COLO829 (cell line): ENCODE results near the gene NABP1.
A peak's percentile ranks its signal among the peaks of the same experiment; 100 is the strongest.
"Not testable (repeated sequence)": the region's sequence is repeated elsewhere in the genome, so short reads cannot be mapped to it uniquely, and the experiment has no call there.

Experiments used
- DNase-seq: peaks from one replicate; pipeline ENCODE4 v3.0.0; 2012; ENCODE audit warnings: low spot score

NABP1 gene, protein sequence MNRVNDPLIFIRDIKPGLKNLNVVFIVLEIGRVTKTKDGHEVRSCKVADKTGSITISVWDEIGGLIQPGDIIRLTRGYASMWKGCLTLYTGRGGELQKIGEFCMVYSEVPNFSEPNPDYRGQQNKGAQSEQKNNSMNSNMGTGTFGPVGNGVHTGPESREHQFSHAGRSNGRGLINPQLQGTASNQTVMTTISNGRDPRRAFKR

DNA sequence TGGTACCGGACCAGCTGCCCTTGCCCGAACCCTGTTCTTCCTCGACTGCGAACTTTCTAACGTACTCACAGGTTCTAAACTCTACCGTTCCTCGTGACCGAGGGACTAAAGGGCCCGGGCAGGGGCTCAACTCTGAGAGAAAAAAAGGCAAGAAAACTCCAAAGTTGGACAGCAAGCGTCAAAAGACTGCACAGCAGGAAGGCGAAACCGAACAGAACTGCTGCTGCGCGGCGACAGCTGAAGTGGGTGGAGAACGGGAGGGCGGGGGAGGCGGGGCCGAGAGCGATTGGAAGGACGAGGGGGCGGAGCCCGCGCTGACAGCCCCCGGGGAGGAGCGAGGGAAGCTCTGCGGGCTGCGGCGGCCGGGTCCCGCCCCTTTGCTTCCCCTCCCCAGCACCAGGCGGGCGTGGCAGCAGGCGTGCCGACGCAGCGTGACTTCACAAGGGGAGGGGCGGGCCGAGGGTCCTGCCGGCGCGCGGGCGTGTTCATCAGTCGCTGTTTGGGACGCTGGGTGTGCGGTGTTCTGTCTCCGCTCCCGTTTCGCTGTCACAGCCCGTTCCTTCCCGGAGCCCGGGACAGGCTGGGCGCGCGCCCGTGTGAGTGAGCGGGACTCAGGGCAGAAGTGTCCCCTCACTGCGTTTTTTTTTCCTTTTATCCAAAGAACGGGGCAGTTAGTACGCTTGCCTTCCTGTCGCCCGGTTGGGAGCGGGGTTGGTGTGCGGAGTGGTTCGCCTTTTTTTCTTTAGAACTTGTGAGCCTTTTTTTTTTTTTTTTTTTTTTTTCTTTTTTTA is at the start of gene NABP1:
Gene NABP1, plus strand, starts transcription at position 491 of the 791 bp plus-strand sequence. CDS start 479 bp downstream, outside the sequence.
- DNase-seq, result peak; percentile 96

DNA sequence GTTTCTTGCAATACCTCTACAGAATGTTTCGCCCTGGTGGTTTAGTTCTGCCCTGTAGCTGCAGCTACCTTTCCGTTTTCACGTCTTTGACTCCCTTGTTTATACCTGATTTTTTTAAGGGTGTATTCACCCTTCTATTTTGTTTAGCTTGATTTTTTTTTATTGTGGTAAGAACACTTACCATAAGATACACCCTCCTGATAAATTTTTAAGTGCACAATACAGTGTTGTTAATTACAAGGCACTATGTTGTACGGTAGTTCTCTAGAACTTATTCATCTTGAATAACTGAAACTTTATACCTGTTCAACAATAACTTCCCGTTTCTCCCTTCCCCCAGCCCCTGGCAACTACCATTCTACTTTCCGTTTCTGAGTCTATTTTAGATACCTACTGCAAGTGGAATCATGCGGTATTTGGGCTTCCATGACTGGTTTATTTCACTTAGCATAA is 48.9 kb upstream of the NABP1 start:
- DNase-seq, result no peak

DNA sequence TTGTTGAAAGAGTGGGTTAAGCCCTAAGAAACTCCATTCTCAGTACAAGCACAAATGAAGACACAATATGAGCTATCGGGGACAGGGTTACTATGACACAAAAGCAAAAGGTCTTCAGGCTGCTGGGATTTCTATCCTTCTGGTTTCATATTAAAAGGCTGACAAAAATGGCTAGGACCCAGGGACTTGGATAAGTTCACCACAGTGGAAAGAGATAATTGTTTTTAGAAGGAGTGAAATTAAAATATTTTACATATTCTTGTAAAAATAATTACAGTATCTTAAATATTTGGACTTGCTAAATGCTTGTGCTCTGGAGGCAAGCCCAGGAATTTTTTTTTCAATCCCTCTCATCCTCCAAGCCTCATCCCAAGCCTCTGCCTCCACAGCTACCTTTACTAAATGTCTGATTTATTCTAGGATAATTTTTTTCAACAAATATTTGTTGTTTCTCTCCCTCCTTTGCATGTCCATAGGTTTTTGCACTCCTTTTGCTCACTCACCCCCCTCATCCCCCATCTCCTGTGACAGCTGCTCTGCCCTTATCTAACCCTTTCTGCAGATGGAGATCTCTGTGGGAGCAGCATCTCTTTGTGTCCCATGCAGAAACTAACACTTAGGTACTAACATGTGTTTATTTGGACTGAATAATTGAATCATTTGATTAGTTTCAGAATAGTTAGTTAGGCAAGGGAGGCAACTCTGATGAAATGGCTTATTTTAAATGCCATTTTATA is 47.8 kb upstream of the NABP1 start:
- DNase-seq, result no peak

DNA sequence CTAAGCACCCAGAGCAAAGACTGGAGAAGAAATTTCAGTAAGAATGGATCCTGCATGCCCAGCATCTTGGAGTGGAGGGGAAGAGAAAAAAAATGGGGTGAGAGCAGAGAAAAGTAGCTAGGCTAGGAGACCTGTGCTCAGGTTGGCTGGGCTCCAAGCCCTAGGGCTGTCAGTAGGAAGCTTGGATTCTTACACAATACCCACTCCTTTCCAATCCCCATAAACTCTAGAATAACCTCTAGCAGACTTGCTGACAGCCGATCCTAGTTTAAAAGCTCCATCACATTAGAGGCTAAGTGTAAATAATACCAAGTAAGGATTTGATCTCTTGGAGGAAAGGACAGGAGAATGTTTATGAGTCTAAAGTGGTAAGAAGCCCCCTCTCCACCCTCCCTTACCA is 46.2 kb upstream of the NABP1 start:
- peak; percentile 35 for DNase-seq

DNA sequence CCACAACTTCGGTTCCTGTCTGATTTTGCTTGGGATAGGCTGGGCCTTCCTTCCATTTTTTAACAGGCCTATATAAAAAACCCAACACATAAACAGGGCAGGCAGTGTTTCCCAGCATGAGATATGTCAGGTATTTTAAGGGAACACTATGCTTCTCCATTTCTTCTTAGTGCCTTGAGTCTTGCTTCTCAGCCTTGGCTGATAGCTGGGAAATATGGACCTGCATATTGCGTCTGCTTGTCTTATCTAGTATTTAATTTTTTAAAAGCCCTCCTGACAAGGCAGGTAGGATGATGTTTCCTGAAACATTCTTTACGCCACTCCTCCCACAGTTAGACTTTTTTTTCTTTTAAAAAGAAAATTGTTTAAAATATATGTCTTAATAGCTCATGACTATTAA is 45.5 kb upstream of the NABP1 start:
- DNase-seq, result no peak

DNA sequence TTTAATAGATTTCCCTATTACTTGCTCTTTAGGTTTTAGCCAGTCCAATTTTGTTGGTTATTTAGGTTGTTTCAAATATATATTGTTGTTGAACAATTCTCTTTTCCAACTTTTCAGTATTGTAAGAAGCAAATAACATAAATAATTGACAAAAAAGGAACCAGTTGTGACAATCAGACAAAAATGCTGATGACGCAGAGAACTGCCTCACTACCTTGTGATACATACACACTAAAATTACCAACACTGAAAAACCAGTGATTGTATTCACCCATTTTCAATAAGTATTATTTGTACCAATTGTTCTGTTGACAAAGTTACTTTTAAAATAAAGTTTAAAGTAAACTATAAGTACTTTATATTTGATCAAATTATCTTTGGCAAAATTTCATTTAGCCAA is 43.1 kb upstream of the NABP1 start:
- DNase-seq, result no peak

DNA sequence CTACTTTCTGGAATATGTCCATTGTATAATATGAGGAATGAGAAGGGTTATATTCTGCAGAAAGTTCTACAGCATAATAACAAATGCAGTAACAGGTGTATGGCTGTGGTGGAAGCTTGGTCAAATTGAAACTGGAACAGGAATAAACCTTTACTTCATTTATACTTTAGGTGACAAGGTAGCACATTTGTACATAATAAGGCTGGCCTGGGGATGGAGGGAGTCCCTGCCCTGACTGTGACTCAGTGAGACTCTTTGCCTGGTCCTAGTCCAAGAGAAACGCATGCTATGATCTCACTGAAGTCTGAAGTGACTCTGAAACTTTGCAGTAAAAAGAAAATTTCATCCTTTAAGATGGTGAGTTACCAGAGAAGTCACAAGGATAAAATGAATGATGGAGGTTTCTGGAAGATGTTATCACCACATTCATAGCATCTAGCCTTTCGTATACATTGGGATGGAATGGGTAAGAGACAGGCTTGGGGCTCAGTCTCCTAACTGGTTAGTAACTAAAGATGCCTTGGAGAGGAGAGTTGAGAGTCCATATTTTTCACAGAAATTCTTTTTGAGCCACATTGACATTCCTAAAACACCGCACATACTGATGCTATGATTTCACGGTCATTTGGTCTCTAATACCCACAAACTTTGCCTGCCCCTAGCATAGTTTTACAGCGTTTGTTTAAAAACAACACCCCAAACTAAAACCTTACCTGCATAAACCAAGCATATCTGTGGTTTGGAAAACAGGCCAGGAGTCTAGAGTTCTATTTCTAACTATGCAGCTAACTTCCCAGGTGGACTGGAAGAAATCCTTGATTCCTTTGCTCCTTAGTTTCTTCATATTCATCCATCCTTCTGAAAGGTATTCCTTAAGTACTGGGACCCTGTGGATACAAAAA is 42.4 kb upstream of the NABP1 start:
- no peak for DNase-seq

DNA sequence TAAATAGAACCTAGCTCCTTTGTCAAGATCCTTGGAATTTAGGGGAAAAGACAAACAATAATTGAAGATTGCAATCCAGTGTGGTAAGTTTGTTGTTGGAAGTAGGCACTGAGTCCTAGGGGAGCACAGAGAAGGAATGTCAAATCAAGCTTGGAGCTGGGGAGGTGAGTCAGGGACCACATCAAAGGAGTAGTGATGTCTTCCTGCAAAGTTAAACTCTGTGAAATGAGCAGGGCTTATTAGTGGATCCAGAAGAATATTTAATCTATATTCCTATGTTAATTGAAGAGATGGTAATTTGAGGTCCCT is 41.7 kb upstream of the NABP1 start:
- DNase-seq, result no peak

DNA sequence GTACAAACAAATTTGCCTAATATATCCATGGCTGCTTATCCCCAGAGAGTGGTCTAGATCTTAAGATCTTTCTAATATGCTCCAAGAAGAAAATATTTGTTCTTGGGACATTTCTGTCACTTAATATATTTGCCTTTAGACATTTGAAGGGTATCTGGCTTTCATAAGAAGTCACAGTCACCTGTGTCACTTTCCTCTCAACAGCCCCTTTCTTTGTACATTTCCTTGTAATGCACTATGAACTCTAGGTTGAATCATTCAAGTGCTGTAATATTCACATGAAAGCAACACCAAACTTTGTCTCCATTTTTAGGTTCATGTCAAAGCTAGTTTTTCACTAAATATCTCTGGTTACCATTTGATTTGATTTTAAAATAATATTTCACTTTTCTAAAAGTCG is 41.4 kb upstream of the NABP1 start:
- DNase-seq, result no peak

DNA sequence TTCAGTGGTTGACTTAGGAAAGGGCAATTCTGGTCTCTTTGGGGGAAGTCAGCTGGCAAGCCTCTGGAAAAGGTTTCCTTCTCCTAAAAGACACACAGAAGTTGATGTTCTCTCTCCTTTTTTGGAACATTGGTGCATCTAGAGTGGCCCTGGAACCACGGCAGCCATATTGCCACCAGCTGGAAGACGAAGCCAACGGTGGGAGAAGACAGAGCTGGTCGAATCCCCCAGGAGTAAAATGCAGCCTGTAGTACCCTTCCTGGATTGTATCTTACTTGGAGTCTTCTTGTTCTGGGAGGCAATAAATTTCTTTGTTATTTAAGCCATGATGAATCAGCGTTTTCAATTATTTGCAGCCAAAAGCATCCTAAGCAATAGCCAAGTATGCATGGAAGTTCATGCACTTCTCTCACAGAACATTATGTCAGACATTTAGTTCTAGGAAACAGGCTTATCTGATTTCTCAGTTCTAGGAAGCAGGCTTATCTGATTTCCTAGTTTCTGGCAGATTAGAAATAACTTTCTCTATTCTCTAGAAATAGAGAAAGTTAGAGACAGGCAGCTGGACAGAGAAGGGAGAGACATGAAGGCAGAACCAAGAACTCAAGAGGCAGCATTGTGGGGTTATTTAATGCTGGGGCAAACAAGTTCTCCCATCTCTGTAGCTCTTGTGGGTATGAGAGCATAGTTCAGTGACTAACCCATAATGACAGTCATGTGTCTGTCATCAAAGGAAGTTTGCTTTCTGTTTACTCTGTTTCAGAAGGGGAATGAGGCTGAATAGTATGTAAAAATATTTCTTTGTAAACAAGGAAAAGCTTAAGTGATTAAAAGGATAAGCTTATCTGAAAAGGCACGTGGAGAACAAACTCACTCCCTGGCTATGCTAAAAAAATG is 40.5 kb upstream of the NABP1 start:
- peak; percentile 56 for DNase-seq

DNA sequence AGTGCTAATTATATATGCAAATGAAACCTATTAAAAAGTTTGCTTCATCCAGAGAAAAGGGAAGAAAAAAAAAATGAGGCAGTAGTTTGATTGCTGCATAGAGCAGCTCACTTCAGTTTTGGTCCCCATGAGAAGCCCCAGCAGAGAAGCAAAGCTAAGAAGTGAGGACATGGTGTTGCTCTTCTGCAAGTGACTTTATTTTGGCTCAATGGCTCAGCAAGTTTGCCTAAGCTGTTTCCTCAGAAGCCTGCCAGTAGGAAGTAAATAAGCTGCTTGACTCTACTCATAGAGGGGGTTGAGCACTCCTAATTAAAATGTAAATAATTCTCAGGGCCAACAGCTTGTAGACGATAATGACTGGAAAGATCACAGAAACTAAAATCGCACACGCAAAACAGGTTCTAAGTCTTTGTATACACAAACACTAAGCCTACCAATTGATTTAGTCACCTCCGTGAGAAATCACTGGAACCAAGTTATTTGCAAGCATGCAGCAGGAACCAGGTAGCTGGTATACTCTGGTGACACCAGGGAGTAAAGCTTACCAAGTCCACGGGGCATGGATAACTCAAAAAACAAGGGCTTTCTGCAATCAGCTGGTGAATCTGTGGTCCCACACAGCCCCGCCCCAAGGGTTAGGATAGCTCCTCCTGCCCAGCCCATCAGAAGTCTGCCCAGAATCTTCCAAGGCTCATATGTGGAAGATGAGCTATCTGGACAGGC is 39.7 kb upstream of the NABP1 start:
- DNase-seq, result no peak

DNA sequence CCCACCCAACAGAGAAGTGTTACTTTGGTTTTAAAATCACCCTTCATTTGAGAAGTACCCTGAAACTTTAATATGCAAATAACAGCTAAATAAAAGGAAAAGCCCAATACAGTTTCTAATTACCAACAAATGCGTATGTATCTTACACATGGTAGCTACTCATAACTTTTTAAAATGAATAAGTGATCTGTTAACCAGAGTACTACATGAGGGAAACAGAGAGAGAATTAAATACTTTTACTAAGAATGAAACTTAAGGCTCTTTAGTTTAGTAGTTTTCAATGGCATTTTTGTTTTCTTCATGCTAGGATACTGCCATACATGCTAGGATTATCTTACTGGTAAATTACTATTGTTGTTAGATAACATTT is 39.1 kb upstream of the NABP1 start:
- DNase-seq, result no peak

DNA sequence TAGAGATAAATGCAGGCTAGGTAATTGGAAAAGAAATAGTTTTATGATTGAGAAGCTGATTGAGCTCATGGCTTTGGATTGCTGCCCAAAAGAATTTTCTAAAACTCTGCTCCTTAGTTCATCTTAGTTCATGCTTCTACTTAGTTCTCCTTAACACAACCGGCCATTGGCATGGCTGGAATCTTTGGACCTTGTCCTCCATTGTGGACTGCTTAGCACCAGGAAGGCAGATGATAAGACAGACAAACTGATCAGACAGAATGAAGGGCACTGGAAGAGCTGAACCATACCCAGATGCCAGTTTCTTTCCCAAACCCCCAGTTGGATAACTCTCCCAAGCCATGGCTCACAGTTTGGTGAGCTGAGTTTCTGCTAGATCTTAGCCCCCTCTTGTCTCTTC is 36.3 kb upstream of the NABP1 start:
- DNase-seq, result no peak

DNA sequence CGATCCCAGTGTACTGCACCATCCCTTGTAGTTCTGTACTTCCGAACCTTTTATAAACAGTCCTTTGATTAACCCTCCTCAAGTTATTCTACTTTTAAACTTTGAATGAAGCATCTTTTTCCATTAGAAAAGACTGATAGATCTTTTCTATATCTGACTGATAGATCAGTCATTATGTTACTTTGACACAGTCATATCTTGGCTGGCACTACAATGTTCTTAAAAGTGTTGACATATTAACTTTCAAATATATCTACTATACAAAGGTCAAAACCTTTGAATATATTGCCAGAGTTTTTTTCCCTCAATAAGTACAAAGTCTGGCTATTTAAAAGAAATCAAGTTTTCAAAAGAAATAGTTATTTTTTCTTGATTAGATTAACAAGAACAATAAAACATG is 35.4 kb upstream of the NABP1 start:
- no peak for DNase-seq

DNA sequence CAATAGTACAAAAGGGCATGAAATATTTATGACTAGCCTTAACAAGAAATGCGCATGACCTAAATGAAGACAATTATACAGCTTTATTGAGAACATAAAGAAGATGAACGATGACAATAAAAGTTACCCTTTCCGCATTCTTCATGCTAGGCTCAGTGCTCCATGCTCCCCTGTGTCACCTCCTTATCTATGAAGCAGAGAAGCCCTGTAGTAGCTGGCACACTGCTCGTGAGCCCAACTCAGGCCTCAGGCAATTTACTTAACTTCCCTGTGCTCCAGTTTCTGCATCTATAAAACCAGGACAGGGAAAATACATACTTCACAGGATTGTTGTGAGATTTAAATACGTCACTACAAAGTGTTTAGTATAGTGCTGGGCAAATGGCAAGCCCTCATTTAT is 34.5 kb upstream of the NABP1 start:
- no peak for DNase-seq

DNA sequence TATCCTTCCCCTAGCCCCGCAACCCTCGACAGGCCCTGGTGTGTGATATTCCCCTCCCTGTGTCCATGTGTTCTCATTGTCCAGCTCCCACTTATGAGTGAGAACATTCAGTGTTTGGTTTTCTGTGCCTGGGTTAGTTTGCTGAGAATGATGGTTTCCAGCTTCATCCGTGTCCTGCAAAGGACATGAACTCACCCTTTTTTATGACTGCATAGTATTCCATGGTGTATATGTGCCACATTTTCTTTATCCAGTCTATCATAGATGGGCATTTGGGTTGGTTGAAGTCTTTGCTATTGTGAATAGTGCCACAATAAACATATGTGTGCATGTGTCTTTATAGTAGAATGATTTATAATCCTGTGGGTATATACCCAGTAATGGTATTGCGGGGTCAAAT is 33.3 kb upstream of the NABP1 start:
- DNase-seq, result not testable (repeated sequence)

DNA sequence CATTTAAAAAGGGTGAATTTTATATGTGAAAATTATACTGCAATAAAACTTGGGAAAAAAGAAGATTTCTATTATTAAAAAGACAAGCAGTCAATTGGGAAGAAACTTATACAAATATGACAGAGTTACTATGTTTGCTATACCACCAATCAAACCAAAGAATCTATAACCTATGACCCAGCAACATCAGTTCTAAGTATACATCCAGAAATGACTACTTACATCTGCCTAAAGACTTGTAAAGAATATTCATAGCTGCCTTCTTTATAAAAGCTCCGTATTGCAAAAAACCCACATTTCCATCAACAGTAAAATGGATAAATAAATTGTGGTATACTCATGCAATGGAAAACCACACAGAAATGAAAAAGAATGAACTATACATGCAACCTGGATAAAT is 32.9 kb upstream of the NABP1 start:
- no peak for DNase-seq

DNA sequence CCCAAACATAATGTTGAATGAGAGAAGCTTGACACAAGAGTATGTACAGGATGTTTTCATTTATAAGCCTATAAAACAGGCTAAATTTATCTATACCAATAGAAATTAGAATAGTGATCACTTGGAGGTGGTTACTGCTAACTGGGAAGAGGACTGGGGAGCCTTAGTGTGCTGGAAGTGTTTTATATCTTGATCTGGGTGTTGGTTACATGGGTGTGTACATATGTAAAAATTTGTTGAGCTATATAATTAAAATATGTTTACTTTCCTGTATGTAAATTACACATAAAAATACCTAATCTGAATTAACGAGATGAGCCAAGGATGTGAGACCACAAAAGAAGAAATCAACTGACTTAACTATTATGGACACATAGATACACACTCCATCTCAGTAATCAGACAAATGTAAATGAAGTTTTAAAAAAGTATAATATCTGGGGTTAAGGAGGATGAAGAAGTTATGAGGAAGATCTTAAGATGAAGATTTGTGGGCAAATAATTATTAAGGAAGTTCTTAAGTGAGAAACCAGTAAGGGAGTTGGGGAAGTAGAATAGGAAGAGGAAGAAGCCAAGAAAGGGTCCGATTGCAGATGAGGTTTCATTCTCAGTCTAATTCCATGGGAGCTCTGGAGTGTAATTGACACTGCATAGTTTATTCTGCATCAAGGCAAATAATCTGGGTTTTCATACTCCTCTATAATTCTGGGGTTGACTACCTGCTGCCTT is 32.3 kb upstream of the NABP1 start:
- no peak for DNase-seq

DNA sequence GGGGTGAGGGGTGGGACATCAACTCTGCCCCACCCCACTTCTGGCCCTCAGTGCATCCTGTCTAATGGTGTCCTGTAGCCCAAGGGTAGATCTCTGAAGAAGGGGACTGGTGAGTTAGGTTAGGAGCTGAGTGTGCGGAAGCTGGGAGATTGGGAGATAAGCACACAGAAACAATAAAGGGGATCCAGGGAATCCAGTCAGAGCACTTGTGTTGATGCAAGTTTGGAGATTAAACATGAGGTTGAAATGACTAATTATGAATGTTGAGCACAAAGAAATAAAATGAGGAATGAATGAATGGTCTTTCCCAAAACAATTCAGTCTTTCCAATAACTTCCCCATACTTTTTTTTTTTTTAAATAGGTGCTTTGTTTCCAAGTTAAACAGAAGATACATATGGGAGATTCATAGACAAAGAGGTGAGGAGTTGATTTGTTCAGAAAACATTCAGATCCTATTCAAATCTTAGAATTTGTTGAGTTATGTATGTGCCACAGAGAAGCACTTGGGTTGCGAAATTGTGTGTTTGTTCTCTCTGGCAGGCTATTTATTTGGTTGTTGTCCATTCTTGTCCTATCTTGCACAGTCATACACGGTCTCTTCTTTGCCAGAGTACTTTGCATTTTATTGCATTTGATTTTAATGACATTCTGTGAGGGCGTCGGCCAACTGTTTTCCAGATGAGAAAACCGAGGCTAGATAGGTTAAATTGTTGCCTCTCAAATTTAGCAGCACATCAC is 31.6 kb upstream of the NABP1 start:
- no peak for DNase-seq
